ENCODE results near the gene PPM1K.

DNA sequence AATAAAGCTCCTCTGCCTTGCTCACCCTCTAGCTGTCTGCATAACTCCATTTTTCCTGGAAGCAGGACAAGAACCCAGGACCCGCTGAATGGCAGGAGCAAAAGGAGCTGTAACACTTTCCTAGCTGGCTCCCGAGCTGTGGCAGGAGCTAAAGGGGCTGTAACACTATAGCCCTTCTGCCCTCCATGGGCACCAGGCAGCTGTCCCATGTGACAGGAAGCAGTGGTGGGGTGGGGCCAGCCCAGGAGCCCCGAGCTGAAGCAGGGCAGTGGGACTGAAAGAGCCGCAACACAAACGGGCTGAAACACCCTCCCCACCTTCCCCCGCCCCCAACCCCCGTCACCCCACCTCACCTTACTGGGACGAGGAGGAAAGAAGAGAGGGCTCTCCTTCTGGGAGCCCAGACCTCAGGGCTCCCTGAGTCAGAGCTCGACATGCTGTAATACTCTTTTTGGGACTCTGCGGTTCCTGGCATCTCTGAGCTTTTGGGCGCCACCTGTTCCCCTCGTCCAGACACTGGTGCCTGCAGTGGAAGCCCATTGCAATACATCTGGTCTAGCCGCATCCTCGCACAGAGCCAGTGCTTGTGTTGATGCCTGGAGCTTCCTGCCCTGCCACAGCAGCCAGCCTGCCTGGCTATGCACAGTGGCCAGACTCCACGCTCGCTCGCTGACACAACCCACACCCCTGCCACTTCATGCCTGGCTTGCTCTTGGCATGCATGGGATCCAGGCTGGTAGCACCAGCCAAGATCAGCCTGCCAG is 39.4 kb downstream of the PPM1K start:
- no peak for TF ChIP-seq NANOG (IDR thresholded peaks at IDR 0.05; ENCODE audit: borderline replicate concordance)
- TF ChIP-seq, protein P1, sequence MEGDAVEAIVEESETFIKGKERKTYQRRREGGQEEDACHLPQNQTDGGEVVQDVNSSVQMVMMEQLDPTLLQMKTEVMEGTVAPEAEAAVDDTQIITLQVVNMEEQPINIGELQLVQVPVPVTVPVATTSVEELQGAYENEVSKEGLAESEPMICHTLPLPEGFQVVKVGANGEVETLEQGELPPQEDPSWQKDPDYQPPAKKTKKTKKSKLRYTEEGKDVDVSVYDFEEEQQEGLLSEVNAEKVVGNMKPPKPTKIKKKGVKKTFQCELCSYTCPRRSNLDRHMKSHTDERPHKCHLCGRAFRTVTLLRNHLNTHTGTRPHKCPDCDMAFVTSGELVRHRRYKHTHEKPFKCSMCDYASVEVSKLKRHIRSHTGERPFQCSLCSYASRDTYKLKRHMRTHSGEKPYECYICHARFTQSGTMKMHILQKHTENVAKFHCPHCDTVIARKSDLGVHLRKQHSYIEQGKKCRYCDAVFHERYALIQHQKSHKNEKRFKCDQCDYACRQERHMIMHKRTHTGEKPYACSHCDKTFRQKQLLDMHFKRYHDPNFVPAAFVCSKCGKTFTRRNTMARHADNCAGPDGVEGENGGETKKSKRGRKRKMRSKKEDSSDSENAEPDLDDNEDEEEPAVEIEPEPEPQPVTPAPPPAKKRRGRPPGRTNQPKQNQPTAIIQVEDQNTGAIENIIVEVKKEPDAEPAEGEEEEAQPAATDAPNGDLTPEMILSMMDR (conservative IDR thresholded peaks at IDR 0.05; ENCODE audit: low read depth in 2 of 2): no peak
- TF ChIP-seq, protein P2, sequence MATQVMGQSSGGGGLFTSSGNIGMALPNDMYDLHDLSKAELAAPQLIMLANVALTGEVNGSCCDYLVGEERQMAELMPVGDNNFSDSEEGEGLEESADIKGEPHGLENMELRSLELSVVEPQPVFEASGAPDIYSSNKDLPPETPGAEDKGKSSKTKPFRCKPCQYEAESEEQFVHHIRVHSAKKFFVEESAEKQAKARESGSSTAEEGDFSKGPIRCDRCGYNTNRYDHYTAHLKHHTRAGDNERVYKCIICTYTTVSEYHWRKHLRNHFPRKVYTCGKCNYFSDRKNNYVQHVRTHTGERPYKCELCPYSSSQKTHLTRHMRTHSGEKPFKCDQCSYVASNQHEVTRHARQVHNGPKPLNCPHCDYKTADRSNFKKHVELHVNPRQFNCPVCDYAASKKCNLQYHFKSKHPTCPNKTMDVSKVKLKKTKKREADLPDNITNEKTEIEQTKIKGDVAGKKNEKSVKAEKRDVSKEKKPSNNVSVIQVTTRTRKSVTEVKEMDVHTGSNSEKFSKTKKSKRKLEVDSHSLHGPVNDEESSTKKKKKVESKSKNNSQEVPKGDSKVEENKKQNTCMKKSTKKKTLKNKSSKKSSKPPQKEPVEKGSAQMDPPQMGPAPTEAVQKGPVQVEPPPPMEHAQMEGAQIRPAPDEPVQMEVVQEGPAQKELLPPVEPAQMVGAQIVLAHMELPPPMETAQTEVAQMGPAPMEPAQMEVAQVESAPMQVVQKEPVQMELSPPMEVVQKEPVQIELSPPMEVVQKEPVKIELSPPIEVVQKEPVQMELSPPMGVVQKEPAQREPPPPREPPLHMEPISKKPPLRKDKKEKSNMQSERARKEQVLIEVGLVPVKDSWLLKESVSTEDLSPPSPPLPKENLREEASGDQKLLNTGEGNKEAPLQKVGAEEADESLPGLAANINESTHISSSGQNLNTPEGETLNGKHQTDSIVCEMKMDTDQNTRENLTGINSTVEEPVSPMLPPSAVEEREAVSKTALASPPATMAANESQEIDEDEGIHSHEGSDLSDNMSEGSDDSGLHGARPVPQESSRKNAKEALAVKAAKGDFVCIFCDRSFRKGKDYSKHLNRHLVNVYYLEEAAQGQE (IDR thresholded peaks at IDR 0.05; ENCODE audit: unreplicated experiment): no peak
- no peak for TF ChIP-seq POLR2AphosphoS5 (IDR thresholded peaks at IDR 0.05; ENCODE audit: low read depth)
- TF ChIP-seq EZH2 (IDR thresholded peaks at IDR 0.05; ENCODE audit: low read depth, unreplicated experiment): no peak
- TF ChIP-seq EZH2phosphoT487 (IDR thresholded peaks at IDR 0.05; ENCODE audit: unreplicated experiment): no peak
- no peak for TF ChIP-seq CREB1 (CRISPR knock-in tag; IDR thresholded peaks at IDR 0.05; ENCODE audit: low read depth)
- no peak for TF ChIP-seq JUNB (IDR thresholded peaks at IDR 0.05; ENCODE audit: unreplicated experiment)
- no peak for TF ChIP-seq ZNF114 (CRISPR knock-in tag; IDR thresholded peaks at IDR 0.05)

All from GM23338 (cell line).